Left lung (tissue), 10 donors: Measurements from ENCODE around the gene CPEB3. TPM values are rescaled to one million over a fixed set of nuclear protein-coding genes. Genes with fewer than 3 reads are reported as not detected.

Experiments
- ATAC-seq: fragments of 200-7000 bp; cut with Tn5 transposase; one replicate; pipeline ENCODE4 v1.9.1; 2020; ENCODE audit warnings: moderate library complexity
- DNase-seq, 4 donors: peaks; one replicate each; pipeline ENCODE4 v3.0.0-alpha.2; 2013 to 2020
- H3K27ac ChIP-seq, 2 donors: fragments of 200-600 bp; sonication (generic) in 1 of 2; one replicate each; pipeline versions ENCODE4 v1.5.0 to v1.8.0; 2020 to 2021
- H3K27me3 ChIP-seq, 2 donors: fragments of 200-600 bp; sonication (generic) in 1 of 2; one replicate each; pipeline versions ENCODE4 v1.5.0 to v1.8.0; 2020 to 2021
- H3K36me3 ChIP-seq, 2 donors: fragments of 200-600 bp; sonication (generic) in 1 of 2; one replicate each; pipeline versions ENCODE4 v1.5.0 to v1.8.0; 2020 to 2021
- H3K4me1 ChIP-seq, 2 donors: fragments of 200-600 bp; one replicate each; pipeline ENCODE4 v1.8.0; 2021
- H3K4me3 ChIP-seq, 2 donors: fragments of 200-600 bp; sonication (generic) in 1 of 2; one replicate each; pipeline versions ENCODE4 v1.5.0 to v1.8.0; 2020 to 2021; ENCODE audit warnings: mild to moderate bottlenecking in 1 of 2
- H3K9me3 ChIP-seq, 2 donors: fragments of 200-600 bp; sonication (generic) in 1 of 2; one replicate each; pipeline versions ENCODE4 v1.5.0 to v1.8.0; 2020 to 2021
- CTCF ChIP-seq, 2 donors: fragments of 200-600 bp; sonication (generic) in 1 of 2; IDR thresholded peaks; one replicate each; pipeline versions ENCODE4 v1.5.0 to v1.8.0; 2021; ENCODE audit warnings: antibody characterized with exemption in 2 of 2
- intact Hi-C, 2 donors: fragments of 100-400 bp; cut with DNase I; formaldehyde crosslinking; loops; one replicate each; pipeline versions ENCODE4 v1.11.2 to v1.14.2; 2022
- polyA plus RNA-seq, 6 donors: library from polyadenylated mRNA; unstranded; fragments of 120-200 nt; gene quantifications; one replicate each; pipeline ENCODE4 v1.2.1, GENCODE V29; 2013; ENCODE audit not compliant: insufficient read length in 6 of 6
- total RNA-seq, 2 donors: library from RNA; stranded (reverse); fragmentation: NEBNext Ultra II Directional; extraction: Animal tissue kit (Norgen Biotek cat#: 25700); gene quantifications; one replicate each; pipeline ENCODE4 v1.2.1, GENCODE V29; 2021
- donor health status: DM: no; HTN: yes; CAD: no.
- donor health status: DM: no; HTN: no; CAD: no.

CPEB3 gene
- total and polyA plus RNA-seq, 8 donors = 2.9 to 4.3 (median 3.5) TPM

- Histone ChIP-seq H3K27ac (peak overlapping the region; percentile 90 to 96), H3K36me3 (peaks cover 0 to 12% of the 10 kb centered on the region in 2 donors), H3K9me3 (no peaks in the 10 kb centered on the region), H3K4me1 (peaks cover 7 to 15% of the 10 kb centered on the region in 2 donors), H3K4me3 (peak overlapping the region; percentile 56 to 91), H3K27me3 (no peaks in the 10 kb centered on the region)
- peak; percentile 39 for ATAC-seq
- no peak for TF ChIP-seq CTCF (IDR thresholded peaks at IDR 0.05)
- DNase-seq = peak in 3 of 4 donors; percentile 44 to 58 (median 57)
- intact Hi-C loops = loop anchor here in 1 of 2 donors (10.0 kb wide), 1 partner anchor 185 kb away; no protein-coding TSS in a partner anchor
Observed at GRCh38 chr10:92290076-92290836, 622 bp downstream of the CPEB3 start.

DNA sequence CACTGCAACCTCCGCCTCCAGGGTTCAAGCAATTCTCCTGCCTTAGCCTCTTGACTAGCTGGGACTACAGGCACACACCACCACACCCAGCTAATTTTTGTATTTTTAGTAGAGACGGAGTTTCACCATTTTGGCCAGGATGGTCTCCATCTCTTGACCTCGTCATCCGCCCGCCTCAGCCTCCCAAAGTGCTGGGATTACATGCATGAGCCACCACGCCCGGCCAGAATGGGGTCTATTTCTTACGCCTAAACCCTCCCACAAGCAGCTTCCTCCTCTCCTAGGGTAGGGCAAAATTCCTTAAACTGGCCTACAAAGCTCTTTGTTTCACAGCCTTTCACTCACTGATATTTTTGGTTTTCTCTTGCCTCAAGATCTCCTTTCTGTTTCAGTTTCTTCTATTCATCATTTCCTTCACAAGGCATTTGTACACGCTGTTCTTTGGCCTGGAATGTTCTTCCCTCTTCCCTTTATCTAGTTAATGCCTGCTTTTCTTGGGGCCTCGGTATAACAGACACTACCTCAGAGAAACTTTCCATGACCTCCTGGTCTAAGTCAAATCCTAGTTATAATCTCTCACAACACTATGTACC lies 6.7 kb downstream of the CPEB3 start:
- no peak for TF ChIP-seq CTCF (IDR thresholded peaks at IDR 0.05)
- no peak for DNase-seq
- intact Hi-C loops = no loop called here
- Histone ChIP-seq H3K36me3 (no peaks in the 10 kb centered on the region), H3K27ac (peak overlapping the region in 1 of 2 donors; percentile 70), H3K9me3 (no peaks in the 10 kb centered on the region), H3K4me1 (peaks cover 0 to 16% of the 10 kb centered on the region in 2 donors), H3K4me3 (peak overlapping the region in 1 of 2 donors; percentile 2), H3K27me3 (no peaks in the 10 kb centered on the region)
- ATAC-seq = peak; percentile 25

DNA sequence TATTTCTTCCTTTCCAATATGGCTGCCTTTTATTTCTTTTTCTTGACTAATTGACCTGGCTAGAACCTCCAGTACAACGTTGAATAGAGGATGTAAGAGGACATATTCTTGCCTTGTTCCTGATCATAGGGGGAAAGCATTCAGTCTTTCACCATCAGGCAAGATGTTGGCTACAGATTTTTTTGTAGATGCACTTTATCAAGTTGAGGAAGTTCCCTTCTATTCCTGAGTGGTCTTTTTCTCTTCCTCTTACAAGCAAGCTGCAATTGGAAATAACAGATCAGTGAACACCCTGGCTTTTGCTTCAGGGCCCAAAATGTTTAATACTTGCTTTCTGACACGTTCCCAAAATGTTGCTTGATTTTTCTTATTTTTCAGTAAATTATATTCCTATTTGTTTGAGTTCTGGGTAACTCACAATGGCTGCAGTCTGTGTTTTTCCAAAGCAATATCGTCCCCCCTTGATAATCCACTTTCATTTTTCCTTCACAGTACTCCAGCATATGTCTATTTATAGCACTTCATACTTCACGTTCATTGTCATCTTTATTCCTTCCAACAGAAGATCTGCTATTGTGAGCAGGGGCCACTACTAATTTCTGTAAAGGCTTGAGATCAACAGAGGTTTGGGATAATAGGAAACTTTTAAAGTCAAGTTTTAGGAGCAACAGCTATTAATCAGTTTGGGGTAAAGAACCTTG lies 11.7 kb downstream of the CPEB3 start:
- H3K27me3 ChIP-seq = no peaks in the 10 kb centered on the region
- no peak overlapping the region for H3K4me3 ChIP-seq
- peak in 1 of 4 donors; percentile 6 for DNase-seq
- no peak for ATAC-seq
- TF ChIP-seq CTCF (IDR thresholded peaks at IDR 0.05) = no peak
- intact Hi-C loops = no loop called here
- no peaks in the 10 kb centered on the region for H3K36me3 ChIP-seq
- H3K9me3 ChIP-seq = no peaks in the 10 kb centered on the region
- peaks cover 0 to 17% of the 10 kb centered on the region in 2 donors for H3K4me1 ChIP-seq
- peak overlapping the region in 1 of 2 donors; percentile 11 for H3K27ac ChIP-seq

- intact Hi-C loops = no loop called here
- Histone ChIP-seq H3K4me3 (no peak overlapping the region), H3K27ac (no peak overlapping the region), H3K9me3 (no peaks in the 10 kb centered on the region), H3K27me3 (no peaks in the 10 kb centered on the region), H3K36me3 (no peaks in the 10 kb centered on the region), H3K4me1 (peaks cover 0 to 4% of the 10 kb centered on the region in 2 donors)
- ATAC-seq (no peak), DNase-seq (no peak)
- no peak for TF ChIP-seq CTCF (IDR thresholded peaks at IDR 0.05)
Observed at GRCh38 chr10:92274071-92274470, 16.8 kb downstream of the CPEB3 start.

DNA sequence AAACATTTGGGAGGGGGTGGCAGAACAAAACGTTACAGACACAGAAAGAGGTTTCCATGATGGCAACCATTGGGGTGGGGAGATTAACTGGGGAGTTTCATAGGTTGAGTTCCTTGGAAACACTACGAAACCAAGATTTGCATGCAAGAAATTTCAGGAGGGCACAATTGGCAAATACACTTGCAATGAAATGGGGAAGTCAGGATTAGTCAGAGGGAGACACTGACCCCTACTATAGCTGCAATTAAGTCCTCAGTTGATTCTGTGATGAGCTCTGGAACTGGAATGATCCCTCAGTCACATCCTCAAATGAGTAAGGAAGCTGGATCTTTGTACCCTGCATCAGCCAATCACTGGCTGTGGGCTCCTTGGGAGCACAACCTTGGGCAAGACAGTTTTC lies 22.1 kb downstream of the CPEB3 start:
- Histone ChIP-seq H3K4me3 (no peak overlapping the region), H3K36me3 (no peaks in the 10 kb centered on the region), H3K4me1 (no peaks in the 10 kb centered on the region), H3K27me3 (no peaks in the 10 kb centered on the region), H3K27ac (no peak overlapping the region), H3K9me3 (no peaks in the 10 kb centered on the region)
- TF ChIP-seq CTCF (IDR thresholded peaks at IDR 0.05) = no peak
- ATAC-seq (no peak), DNase-seq (no peak)
- intact Hi-C loops = no loop called here
